OCI-LY7 (cell line): Measurements from ENCODE around the gene RPL3.

Experiments used
- EZH2phosphoT487 ChIP-seq: fragments of 200-600 bp; sonication (generic); IDR thresholded peaks from 2 replicates; pipeline ENCODE4 v1.6.1; 2018; ENCODE audit warnings: low read depth, borderline replicate concordance, mild to moderate bottlenecking, mixed run types, antibody characterized with exemption, low read length, moderate library complexity, mixed read lengths
- TF ChIP-seq, protein P1 (sequence below): fragments of 200-600 bp; sonication (generic); conservative IDR thresholded peaks from 2 replicates; pipeline ENCODE4 v1.5.1; 2014; ENCODE audit warnings: mild to moderate bottlenecking, antibody characterized with exemption, low read length, moderate library complexity, mixed read lengths

DNA sequence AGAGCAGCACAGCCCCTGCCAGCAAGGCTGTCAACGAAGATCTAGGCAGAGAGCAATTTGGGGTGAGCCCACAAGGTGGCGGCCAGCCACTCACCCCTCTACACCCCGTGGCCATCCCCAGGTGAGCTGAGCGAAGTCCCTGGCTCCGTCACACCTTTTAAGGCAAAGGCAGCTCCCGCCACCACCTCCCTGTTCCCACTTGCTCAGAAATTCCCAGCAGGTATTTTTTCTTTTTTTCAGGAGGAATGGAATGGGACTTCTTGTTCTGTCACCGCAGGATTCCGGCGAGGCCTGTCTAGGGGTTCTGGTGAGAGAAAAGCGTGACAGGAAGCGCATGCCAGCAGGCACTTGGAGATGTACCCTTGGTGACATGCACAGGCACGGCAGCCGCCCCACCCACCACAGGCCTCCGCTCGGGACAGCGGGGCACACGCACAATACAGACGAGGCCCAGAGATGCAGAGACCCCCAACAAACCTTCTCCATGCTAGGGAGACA, 10.0 kb downstream of the RPL3 start:
- TF ChIP-seq, protein P1, sequence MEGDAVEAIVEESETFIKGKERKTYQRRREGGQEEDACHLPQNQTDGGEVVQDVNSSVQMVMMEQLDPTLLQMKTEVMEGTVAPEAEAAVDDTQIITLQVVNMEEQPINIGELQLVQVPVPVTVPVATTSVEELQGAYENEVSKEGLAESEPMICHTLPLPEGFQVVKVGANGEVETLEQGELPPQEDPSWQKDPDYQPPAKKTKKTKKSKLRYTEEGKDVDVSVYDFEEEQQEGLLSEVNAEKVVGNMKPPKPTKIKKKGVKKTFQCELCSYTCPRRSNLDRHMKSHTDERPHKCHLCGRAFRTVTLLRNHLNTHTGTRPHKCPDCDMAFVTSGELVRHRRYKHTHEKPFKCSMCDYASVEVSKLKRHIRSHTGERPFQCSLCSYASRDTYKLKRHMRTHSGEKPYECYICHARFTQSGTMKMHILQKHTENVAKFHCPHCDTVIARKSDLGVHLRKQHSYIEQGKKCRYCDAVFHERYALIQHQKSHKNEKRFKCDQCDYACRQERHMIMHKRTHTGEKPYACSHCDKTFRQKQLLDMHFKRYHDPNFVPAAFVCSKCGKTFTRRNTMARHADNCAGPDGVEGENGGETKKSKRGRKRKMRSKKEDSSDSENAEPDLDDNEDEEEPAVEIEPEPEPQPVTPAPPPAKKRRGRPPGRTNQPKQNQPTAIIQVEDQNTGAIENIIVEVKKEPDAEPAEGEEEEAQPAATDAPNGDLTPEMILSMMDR, result peak; percentile 56
- TF ChIP-seq EZH2phosphoT487, result no peak
